GM18867 (cell line): ENCODE results near the gene CPNE7.
"Not testable (repeated sequence)": the region's sequence is repeated elsewhere in the genome, so short reads cannot be mapped to it uniquely, and the experiment has no call there.

ENCODE experiments used
- ATAC-seq: cut with Tn5 transposase; IDR thresholded peaks from one replicate; pipeline ENCODE4 v1.9.1; 2021; ENCODE audit warnings: mild to moderate bottlenecking, moderate library complexity; ENCODE audit not compliant: unreplicated experiment

CPNE7 gene

DNA sequence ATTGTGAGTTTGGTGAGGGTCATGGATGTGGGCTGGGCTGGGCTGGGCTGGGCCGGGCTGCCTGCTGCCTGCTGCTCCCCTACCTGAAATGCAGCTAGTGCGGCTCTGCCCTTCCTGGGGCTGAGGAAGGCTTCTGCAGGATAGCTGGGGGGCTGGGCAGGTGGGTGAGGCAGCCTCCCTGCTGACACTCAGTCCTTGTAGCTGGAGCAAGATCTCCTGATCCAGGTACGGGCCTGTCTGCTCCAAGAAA lies 10.4 kb upstream of the CPNE7 start:
- no peak for ATAC-seq

DNA sequence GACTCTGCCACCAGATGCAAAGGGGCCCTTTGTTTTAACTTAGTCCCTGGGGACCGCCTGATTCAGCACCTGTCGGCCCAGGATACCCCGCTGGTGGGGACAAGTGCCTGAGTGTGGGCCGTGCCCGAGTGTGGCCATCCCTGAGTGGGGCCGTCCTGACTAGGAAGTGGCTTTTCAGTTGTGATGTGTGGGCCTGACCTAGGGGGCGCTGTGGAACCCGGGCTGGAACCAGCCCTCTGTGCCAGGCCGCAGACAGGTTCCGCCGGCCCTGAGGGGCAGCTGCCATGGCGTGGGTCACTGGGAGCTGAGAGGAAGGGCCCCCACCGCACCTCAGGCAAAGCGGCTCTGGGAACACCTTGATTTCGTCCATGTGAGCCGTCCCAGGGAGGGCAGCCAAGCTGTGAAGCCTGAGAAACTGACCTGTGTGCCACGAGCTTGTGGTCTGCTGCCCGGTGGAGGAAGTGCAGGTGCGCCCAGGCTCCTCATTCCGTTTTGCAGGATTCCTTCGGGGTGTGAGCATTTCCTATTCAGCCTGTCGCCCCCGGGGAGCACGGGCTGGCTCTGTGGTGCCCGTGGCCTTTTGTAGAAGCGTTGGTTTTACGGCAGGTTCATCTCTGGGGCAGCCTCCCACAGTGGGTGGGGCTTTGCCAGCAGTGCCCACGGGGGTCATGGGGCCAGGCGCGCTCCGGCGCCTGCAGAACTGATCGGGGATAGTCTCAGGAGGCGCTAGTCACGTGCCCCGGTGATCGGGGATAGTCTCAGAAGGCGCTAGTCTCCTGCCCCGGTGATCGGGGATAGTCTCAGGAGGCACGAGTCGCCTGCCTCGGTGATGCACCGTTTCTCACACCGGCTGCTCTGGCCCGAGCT lies 9.8 kb upstream of the CPNE7 start:
- ATAC-seq = no peak

- no peak for ATAC-seq
Observed at GRCh38 chr16:89567656-89568594, 7.6 kb upstream of the CPNE7 start.

DNA sequence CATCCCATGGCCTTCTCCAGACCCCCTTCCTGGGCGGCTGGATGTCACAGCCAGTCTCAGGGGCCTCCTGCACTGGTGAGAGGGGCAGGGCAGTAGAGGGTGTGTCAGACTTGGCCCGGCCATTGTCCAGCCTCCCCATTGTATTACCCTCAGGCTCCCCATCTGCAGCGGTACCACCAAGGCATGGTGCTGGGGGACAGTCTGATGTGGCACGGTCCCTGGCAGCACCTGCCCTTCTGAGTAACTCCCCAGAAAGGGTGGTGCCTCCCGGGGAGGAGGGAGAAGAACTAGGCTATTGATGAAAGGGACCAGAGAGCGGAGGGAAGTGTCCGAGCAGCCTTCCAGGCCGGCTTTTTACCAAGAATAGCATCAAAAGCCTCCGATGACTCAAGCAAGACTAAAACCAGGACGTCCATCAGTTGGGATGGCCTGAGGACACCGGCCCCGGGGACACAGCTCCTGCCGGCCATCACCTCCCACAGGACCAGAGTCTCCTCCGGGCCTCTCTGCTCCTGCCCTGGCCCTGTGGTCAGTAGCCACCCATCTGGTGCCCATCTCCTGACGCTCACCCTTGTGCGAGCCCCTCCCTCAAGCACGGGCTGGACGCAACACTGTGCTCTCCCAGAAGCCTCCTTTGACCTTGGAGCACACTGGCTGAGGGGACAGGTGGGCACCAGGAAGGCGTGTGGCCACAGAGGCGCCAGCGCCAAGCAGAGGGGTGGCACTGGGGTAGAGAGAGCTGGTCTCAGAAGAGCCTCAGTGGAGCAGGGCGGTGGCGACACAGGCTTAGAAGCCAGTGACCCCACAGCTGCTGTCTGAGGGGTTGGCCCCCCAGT lies 5.8 kb upstream of the CPNE7 start:
- no peak for ATAC-seq

GRCh38 chr16:89570342-89570923 lies 5.1 kb upstream of the CPNE7 start:
- ATAC-seq = no peak

DNA sequence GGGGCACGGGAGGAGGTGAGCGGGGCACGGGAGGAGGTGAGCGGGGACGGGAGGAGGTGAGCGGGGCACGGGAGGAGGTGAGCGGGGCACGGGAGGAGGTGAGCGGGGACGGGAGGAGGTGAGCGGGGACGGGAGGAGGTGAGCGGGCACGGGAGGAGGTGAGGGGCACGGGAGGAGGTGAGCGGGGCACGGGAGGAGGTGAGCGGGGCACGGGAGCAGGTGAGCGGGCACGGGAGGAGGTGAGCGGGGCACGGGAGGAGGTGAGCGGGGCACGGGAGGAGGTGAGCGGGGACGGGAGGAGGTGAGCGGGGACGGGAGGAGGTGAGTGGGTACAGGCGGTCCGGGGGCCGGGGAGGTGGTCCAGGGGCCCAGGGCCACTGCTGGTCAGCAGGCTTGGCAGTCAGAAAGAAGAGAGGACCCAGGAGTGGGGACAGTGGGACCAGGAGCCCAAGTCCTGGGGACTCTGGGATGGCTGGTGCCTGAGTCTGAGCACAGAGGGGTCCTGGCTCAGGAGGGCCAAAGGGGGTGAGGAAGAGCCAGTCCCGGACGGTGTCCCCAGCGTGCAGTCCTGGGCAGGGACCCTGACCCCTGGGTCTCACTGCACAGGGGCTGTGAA lies 4.5 kb upstream of the CPNE7 start:
- not testable (repeated sequence) for ATAC-seq

GRCh38 chr16:89571636-89572035 lies 3.9 kb upstream of the CPNE7 start:
- no peak for ATAC-seq

GRCh38 chr16:89572073-89572484 lies 3.5 kb upstream of the CPNE7 start:
- no peak for ATAC-seq

- no peak for ATAC-seq
Observed at GRCh38 chr16:89572485-89573205, 2.9 kb upstream of the CPNE7 start.

DNA sequence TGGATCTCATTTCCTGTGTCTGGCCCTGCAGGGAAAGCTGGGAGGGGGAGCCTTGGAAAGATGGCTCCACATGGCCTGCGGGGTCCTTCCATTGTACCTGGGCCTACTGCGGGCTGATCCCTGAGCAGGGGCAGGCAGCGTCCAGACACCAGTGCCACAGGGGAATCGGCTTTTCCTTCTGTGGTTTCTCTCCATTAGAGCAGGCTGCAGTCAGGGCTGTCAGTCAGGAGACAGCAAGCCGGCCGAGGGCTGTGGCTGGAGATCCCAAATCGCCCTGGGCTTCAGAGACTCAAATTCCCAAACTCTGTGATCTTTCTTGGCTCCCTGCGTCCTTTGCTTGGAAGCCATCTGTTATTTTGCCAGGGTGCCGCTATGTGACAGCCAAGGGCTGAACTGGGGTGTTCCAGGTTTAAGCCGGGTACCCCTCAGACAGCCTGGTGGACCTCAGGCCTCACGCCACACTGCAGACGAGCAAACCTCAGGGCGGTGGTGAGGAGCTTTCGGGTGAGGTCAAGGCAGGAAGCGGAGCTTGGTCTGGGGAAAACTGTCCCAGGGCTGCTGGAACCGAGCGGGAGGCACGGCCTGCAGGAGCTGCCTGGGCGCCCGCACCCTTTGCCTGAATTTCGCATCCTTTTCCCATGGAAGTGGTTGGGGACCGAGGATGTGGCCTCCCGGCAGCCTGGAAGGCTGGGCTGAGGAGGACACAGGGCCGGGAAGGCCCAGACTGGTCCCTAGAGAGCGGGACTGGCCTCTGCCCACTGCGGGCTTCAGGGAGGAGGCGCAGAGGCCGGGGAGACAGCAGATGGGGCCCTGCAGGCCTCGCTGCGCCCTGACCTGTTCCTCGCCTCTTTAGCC lies 1.5 kb upstream of the CPNE7 start:
- ATAC-seq = no peak

DNA sequence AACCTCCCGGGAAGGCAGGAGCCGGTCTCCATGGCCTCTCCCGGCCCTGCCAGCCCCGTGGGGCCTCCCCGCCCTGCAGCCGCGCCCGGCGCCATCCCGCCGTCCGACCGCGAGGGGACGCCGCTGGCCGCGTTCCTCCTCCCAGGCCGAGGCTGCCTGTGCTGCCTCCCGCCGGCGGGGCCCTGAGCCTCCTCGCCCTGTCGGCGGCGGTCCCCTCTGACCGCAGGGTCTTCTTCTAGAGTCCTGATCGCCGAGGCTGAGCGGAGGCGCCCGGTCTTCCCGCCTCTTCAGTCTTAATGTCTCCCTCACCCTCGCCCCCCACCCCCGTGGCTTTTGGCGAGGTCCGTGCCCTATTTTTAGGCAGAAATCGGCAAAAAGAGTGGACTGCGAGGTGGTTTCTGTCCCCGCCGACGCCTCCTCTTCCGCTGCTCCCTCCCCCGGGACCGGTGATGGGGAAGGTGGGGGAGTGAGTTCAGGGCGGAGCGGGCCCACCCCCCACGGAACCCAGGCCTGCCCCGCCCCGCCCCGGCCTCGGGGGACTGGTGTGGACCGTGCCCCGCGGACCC lies 794 bp upstream of the CPNE7 start:
- no peak for ATAC-seq

GRCh38 chr16:89576153-89577054 lies 846 bp downstream of the CPNE7 start:
- no peak for ATAC-seq

- ATAC-seq = no peak
Observed at GRCh38 chr16:89577055-89577759, 1.6 kb downstream of the CPNE7 start.

GRCh38 chr16:89579351-89579750 lies 3.8 kb downstream of the CPNE7 start:
- ATAC-seq = no peak

- ATAC-seq = no peak
Observed at GRCh38 chr16:89581045-89581695, 5.6 kb downstream of the CPNE7 start.

GRCh38 chr16:89581861-89582563 lies 6.5 kb downstream of the CPNE7 start:
- ATAC-seq = no peak
